Loucy (cell line): ENCODE data around the gene KDM5B.

Experiments used
- H2AFZ ChIP-seq: fragments of 200-600 bp; sonication (generic); 2 replicates; pipeline ENCODE4 v1.6.0; 2016; ENCODE audit warnings: antibody characterized with exemption, mild to moderate bottlenecking, low read length, moderate library complexity
- H3F3A ChIP-seq: fragments of 200-600 bp; 2 replicates; pipeline ENCODE4 v1.6.0; 2016; ENCODE audit warnings: antibody characterized with exemption, low read depth, mild to moderate bottlenecking
- H3K27me3 ChIP-seq: fragments of 200-600 bp; sonication (generic); 2 replicates; pipeline ENCODE4 v1.6.1; 2014; ENCODE audit warnings: low read length, mild to moderate bottlenecking; ENCODE audit not compliant: insufficient read depth, poor library complexity, severe bottlenecking
- H3K36me3 ChIP-seq: fragments of 200-600 bp; sonication (generic); 2 replicates; pipeline ENCODE4 v1.6.1; 2016; ENCODE audit warnings: low read length; ENCODE audit not compliant: insufficient read depth
- H3K4me1 ChIP-seq: fragments of 200-600 bp; sonication (generic); 2 replicates; pipeline ENCODE4 v1.5.1; 2014; ENCODE audit warnings: low read length, mild to moderate bottlenecking; ENCODE audit not compliant: insufficient read depth, poor library complexity, severe bottlenecking
- H3K4me2 ChIP-seq: fragments of 200-600 bp; sonication (generic); 2 replicates; pipeline ENCODE4 v1.6.0; 2014; ENCODE audit warnings: antibody characterized with exemption, low read length, low read depth, mild to moderate bottlenecking; ENCODE audit not compliant: poor library complexity, severe bottlenecking
- H3K4me3 ChIP-seq: fragments of 200-600 bp; sonication (generic); 2 replicates; pipeline ENCODE4 v1.5.1; 2014; ENCODE audit warnings: low read length, mild to moderate bottlenecking, mixed read lengths; ENCODE audit not compliant: poor library complexity, severe bottlenecking
- H3K79me2 ChIP-seq: fragments of 200-600 bp; sonication (generic); 2 replicates; pipeline ENCODE4 v1.6.1; 2014; ENCODE audit warnings: low read length; ENCODE audit not compliant: insufficient read depth
- H3K9ac ChIP-seq: fragments of 200-600 bp; sonication (generic); 2 replicates; pipeline ENCODE4 v1.6.0; 2014; ENCODE audit warnings: mild to moderate bottlenecking, low read depth, low read length, moderate library complexity; ENCODE audit not compliant: poor library complexity, severe bottlenecking
- H3K9me2 ChIP-seq: fragments of 200-600 bp; sonication (generic); replicated peaks from 2 replicates; pipeline ENCODE4 v1.6.1; 2016; ENCODE audit warnings: low read depth, low read length, mixed read lengths
- H3K9me3 ChIP-seq: fragments of 200-600 bp; sonication (generic); 2 replicates; pipeline ENCODE4 v1.6.1; 2014; ENCODE audit warnings: mild to moderate bottlenecking, antibody characterized with exemption, low read length, low read depth; ENCODE audit not compliant: insufficient read depth
- H4K20me1 ChIP-seq: fragments of 200-600 bp; sonication (generic); 2 replicates; pipeline ENCODE4 v1.6.0; 2014; ENCODE audit warnings: antibody characterized with exemption, low read length, mild to moderate bottlenecking; ENCODE audit not compliant: insufficient read depth, poor library complexity, severe bottlenecking
- CTCF ChIP-seq: fragments of 200-600 bp; sonication (generic); conservative IDR thresholded peaks from 2 replicates; pipeline ENCODE4 v1.5.1; 2014; ENCODE audit warnings: mild to moderate bottlenecking, antibody characterized with exemption, low read length
- EZH2phosphoT487 ChIP-seq: fragments of 200-600 bp; IDR thresholded peaks from 2 replicates; pipeline ENCODE4 v1.6.1; 2018; ENCODE audit warnings: antibody characterized with exemption, mild to moderate bottlenecking, moderate library complexity, borderline replicate concordance

The KDM5B gene

GRCh38 chr1:202854787-202855186 is 46.6 kb upstream of the KDM5B start:
- Histone ChIP-seq H3K36me3 (no peaks in the 10 kb centered on the region), H3F3A (no peaks in the 10 kb centered on the region), H3K9ac (no peak overlapping the region), H3K27me3 (no peaks in the 10 kb centered on the region), H3K9me3 (no peaks in the 10 kb centered on the region), H2AFZ (no peak overlapping the region), H3K79me2 (no peaks in the 10 kb centered on the region), H3K4me2 (no peak overlapping the region), H3K4me1 (peaks cover 8% of the 10 kb centered on the region), H3K9me2 (no peaks in the 10 kb centered on the region), H4K20me1 (no peaks in the 10 kb centered on the region), H3K4me3 (no peak overlapping the region)
- no peak for TF ChIP-seq CTCF
- no peak for TF ChIP-seq EZH2phosphoT487

- H3F3A ChIP-seq, result no peaks in the 10 kb centered on the region
- H3K27me3 ChIP-seq, result no peaks in the 10 kb centered on the region
- H3K79me2 ChIP-seq, result no peaks in the 10 kb centered on the region
- H3K9me3 ChIP-seq, result no peaks in the 10 kb centered on the region
- H3K4me2 ChIP-seq, result no peak overlapping the region
- H2AFZ ChIP-seq, result peak overlapping the region; percentile 100
- no peak overlapping the region for H3K9ac ChIP-seq
- no peak overlapping the region for H3K4me3 ChIP-seq
- H3K36me3 ChIP-seq, result no peaks in the 10 kb centered on the region
- no peaks in the 10 kb centered on the region for H3K9me2 ChIP-seq
- no peaks in the 10 kb centered on the region for H4K20me1 ChIP-seq
- TF ChIP-seq CTCF (peak; percentile 92), EZH2phosphoT487 (no peak)
- peaks cover 8% of the 10 kb centered on the region for H3K4me1 ChIP-seq
Measured at GRCh38 chr1:202852163-202852904, 44.1 kb upstream of the KDM5B start.

DNA sequence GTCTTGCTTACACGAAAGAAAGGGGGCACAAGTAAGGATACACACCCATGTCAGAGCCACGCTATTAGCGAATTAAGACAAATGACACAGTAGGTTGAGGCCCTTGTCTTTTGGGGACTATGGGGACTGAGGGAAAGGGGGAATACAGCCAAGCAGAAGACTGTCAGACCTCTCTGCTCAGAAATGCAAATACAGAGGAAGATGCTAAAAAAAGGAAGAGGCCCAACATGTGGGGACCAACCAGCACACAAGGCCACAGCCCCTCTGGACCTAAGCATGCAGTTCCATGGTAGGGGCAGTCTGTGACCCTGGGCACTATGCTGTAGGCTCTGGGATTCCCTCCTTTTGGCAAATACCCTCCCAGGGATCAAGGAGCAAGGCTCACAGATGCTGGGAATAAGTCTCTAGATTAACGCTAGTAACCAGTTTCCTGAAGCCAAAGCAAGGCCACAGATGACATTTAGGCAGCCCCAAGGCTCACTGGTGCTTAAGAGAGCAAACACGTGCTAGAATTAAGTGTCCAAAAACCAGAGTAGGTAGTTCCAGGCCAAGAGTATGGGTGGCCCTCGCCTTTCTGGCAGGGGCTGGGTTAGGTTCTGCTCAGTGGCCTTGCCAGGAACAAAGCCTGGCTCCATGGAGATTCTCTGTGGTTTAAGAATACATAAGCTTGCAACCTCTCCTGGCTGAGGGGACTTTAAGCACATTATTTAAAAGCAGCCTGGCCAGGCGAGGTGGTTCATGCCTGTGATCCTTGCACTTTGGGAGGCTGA is 42.6 kb upstream of the KDM5B start:
- H3K9ac ChIP-seq, result no peak overlapping the region
- H4K20me1 ChIP-seq, result no peaks in the 10 kb centered on the region
- H2AFZ ChIP-seq, result peak overlapping the region; percentile 65; the same call in 1 of the 2 replicates
- peaks cover 8% of the 10 kb centered on the region for H3K4me1 ChIP-seq
- no peak overlapping the region for H3K4me2 ChIP-seq
- H3K27me3 ChIP-seq, result no peaks in the 10 kb centered on the region
- no peaks in the 10 kb centered on the region for H3K79me2 ChIP-seq
- H3F3A ChIP-seq, result no peaks in the 10 kb centered on the region
- H3K4me3 ChIP-seq, result no peak overlapping the region
- TF ChIP-seq EZH2phosphoT487 (no peak), CTCF (no peak)
- no peaks in the 10 kb centered on the region for H3K36me3 ChIP-seq
- no peaks in the 10 kb centered on the region for H3K9me3 ChIP-seq
- no peaks in the 10 kb centered on the region for H3K9me2 ChIP-seq
